Mucosa of stomach (tissue), 1 donor: ENCODE results near the gene TECPR2.
"Not testable (repeated sequence)": the region's sequence is repeated elsewhere in the genome, so short reads cannot be mapped to it uniquely, and the experiment has no call there.

Experiments used
- H3K27me3 ChIP-seq: one replicate; pipeline ENCODE4 v1.7.0; 2013; ENCODE audit warnings: mild to moderate bottlenecking, low read length; ENCODE audit not compliant: control insufficient read depth, insufficient read depth
- H3K36me3 ChIP-seq: one replicate; pipeline ENCODE4 v1.7.0; 2013; ENCODE audit warnings: low read length; ENCODE audit not compliant: control insufficient read depth, insufficient read depth
- H3K4me1 ChIP-seq: one replicate; pipeline ENCODE4 v1.7.0; 2013; ENCODE audit warnings: mild to moderate bottlenecking, low read length; ENCODE audit not compliant: control insufficient read depth, insufficient read depth
- H3K4me3 ChIP-seq: one replicate; pipeline ENCODE4 v1.7.0; 2013; ENCODE audit warnings: low read length
- H3K9ac ChIP-seq: one replicate; pipeline ENCODE4 v1.7.0; 2013; ENCODE audit warnings: mild to moderate bottlenecking, low read length, moderate library complexity
- H3K9me3 ChIP-seq: one replicate; pipeline ENCODE4 v1.7.0; 2013; ENCODE audit warnings: mild to moderate bottlenecking, low read length, moderate library complexity; ENCODE audit not compliant: control insufficient read depth
- donor health status: Pancreatic carcinoma.

The TECPR2 gene

GRCh38 chr14:102525219-102525928 lies 162.6 kb downstream of the TECPR2 start:
- H3K36me3 ChIP-seq = no peaks in the 10 kb centered on the region
- H3K27me3 ChIP-seq = no peaks in the 10 kb centered on the region
- H3K9me3 ChIP-seq = no peaks in the 10 kb centered on the region
- H3K9ac ChIP-seq = peak overlapping the region; percentile 75
- H3K4me1 ChIP-seq = peaks cover 36% of the 10 kb centered on the region
- H3K4me3 ChIP-seq = peak overlapping the region; percentile 75

- Histone ChIP-seq H3K4me3 (peak overlapping the region; percentile 75), H3K9ac (peak overlapping the region; percentile 75), H3K4me1 (peaks cover 42% of the 10 kb centered on the region), H3K9me3 (no peaks in the 10 kb centered on the region), H3K27me3 (no peaks in the 10 kb centered on the region), H3K36me3 (no peaks in the 10 kb centered on the region)
Measured at GRCh38 chr14:102525929-102526497, 163.3 kb downstream of the TECPR2 start.

GRCh38 chr14:102528431-102529170 lies 165.9 kb downstream of the TECPR2 start:
- peaks cover 54% of the 10 kb centered on the region for H3K4me1 ChIP-seq
- H3K4me3 ChIP-seq = no peak overlapping the region
- no peaks in the 10 kb centered on the region for H3K27me3 ChIP-seq
- H3K36me3 ChIP-seq = no peaks in the 10 kb centered on the region
- H3K9ac ChIP-seq = no peak overlapping the region
- no peaks in the 10 kb centered on the region for H3K9me3 ChIP-seq

- Histone ChIP-seq H3K4me1 (peaks cover 43% of the 10 kb centered on the region), H3K9ac (peak overlapping the region; percentile 25), H3K9me3 (no peaks in the 10 kb centered on the region), H3K36me3 (no peaks in the 10 kb centered on the region), H3K4me3 (peak overlapping the region; percentile 19), H3K27me3 (no peaks in the 10 kb centered on the region)
Measured at GRCh38 chr14:102530828-102531478, 168.2 kb downstream of the TECPR2 start.

GRCh38 chr14:102532204-102532658 lies 169.5 kb downstream of the TECPR2 start:
- H3K4me3 ChIP-seq = no peak overlapping the region
- H3K36me3 ChIP-seq = no peaks in the 10 kb centered on the region
- H3K9ac ChIP-seq = no peak overlapping the region
- no peaks in the 10 kb centered on the region for H3K9me3 ChIP-seq
- peaks cover 31% of the 10 kb centered on the region for H3K4me1 ChIP-seq
- H3K27me3 ChIP-seq = no peaks in the 10 kb centered on the region

GRCh38 chr14:102537981-102538601 lies 175.3 kb downstream of the TECPR2 start:
- Histone ChIP-seq H3K9ac (no peak overlapping the region), H3K27me3 (no peaks in the 10 kb centered on the region), H3K9me3 (no peaks in the 10 kb centered on the region), H3K36me3 (no peaks in the 10 kb centered on the region), H3K4me3 (no peak overlapping the region), H3K4me1 (peaks cover 2% of the 10 kb centered on the region)

GRCh38 chr14:102538602-102539543 lies 176.1 kb downstream of the TECPR2 start:
- Histone ChIP-seq H3K4me1 (peaks cover 5% of the 10 kb centered on the region), H3K9me3 (no peaks in the 10 kb centered on the region), H3K27me3 (no peaks in the 10 kb centered on the region), H3K36me3 (no peaks in the 10 kb centered on the region), H3K4me3 (no peak overlapping the region), H3K9ac (no peak overlapping the region)

GRCh38 chr14:102539544-102540314 lies 177.0 kb downstream of the TECPR2 start:
- H3K4me1 ChIP-seq = peaks cover 11% of the 10 kb centered on the region
- peaks cover 6% of the 10 kb centered on the region for H3K27me3 ChIP-seq
- no peak overlapping the region for H3K4me3 ChIP-seq
- no peak overlapping the region for H3K9ac ChIP-seq
- H3K36me3 ChIP-seq = no peaks in the 10 kb centered on the region
- no peaks in the 10 kb centered on the region for H3K9me3 ChIP-seq

GRCh38 chr14:102540315-102541028 lies 177.7 kb downstream of the TECPR2 start:
- H3K9me3 ChIP-seq = no peaks in the 10 kb centered on the region
- H3K27me3 ChIP-seq = peaks cover 13% of the 10 kb centered on the region
- no peaks in the 10 kb centered on the region for H3K36me3 ChIP-seq
- H3K9ac ChIP-seq = no peak overlapping the region
- no peak overlapping the region for H3K4me3 ChIP-seq
- peaks cover 18% of the 10 kb centered on the region for H3K4me1 ChIP-seq

GRCh38 chr14:102541029-102541491 lies 178.3 kb downstream of the TECPR2 start:
- H3K4me1 ChIP-seq = peaks cover 20% of the 10 kb centered on the region
- H3K9me3 ChIP-seq, H3K9ac ChIP-seq, H3K36me3 ChIP-seq, H3K4me3 ChIP-seq: not testable (repeated sequence)
- H3K27me3 ChIP-seq = peaks cover 15% of the 10 kb centered on the region
